ENCODE data around the gene CCDC172.

The CCDC172 gene

DNA sequence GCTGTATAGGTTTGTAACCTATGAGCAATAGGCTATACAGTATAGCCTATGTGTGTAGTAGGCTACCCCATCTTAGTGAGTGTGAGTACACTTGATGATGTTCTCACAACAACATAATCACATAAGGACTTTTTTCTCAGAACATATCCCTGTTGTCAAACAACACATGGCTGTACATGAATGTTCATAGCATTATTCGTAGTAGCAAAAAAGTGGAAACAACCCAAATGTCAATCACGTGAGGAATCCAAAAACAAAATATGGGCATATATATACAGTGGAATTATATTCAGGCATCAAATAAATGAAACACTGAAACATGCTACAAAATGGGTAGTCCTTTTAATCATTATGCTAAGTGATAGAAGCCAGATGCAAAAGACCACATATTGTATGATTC, 31.1 kb downstream of the CCDC172 start:
- Histone ChIP-seq H3K9me3 (ENCODE audit: insufficient read depth, low read length) (no peaks in the 10 kb centered on the region), H3K27ac (ENCODE audit: low read depth, low read length) (no peak overlapping the region), H3K9ac (ENCODE audit: low read length) (no peak overlapping the region), H3F3A (ENCODE audit: insufficient read depth) (no peaks in the 10 kb centered on the region), H3K4me3 (ENCODE audit: insufficient read depth, low read length, poor library complexity, severe bottlenecking) (no peak overlapping the region), H3K9me2 (replicated peaks; ENCODE audit: insufficient read depth, low read length) (no peaks in the 10 kb centered on the region), H3K4me2 (ENCODE audit: low read depth, low read length, poor library complexity, severe bottlenecking) (no peak overlapping the region), H3K36me3 (ENCODE audit: low read length) (no peaks in the 10 kb centered on the region), H3K79me2 (ENCODE audit: insufficient read depth, low read length) (no peaks in the 10 kb centered on the region), H4K20me1 (ENCODE audit: low read depth, low read length) (no peaks in the 10 kb centered on the region), H3K27me3 (ENCODE audit: low read length) (no peaks in the 10 kb centered on the region), H2AFZ (ENCODE audit: low read depth, low read length, severe bottlenecking) (no peak overlapping the region)
- TF ChIP-seq CTCF (IDR thresholded peaks at IDR 0.05; ENCODE audit: insufficient read depth, low read length, poor library complexity, severe bottlenecking) (no peak), EZH2phosphoT487 (conservative IDR thresholded peaks at IDR 0.05; ENCODE audit: low read length) (no peak)

- Histone ChIP-seq H3K9me2 (replicated peaks; ENCODE audit: insufficient read depth, low read length) (no peaks in the 10 kb centered on the region), H4K20me1 (ENCODE audit: low read depth, low read length) (no peaks in the 10 kb centered on the region), H3K27me3 (ENCODE audit: low read length) (no peaks in the 10 kb centered on the region), H3K9me3 (ENCODE audit: insufficient read depth, low read length) (no peaks in the 10 kb centered on the region), H2AFZ (ENCODE audit: low read depth, low read length, severe bottlenecking) (no peak overlapping the region), H3K9ac (ENCODE audit: low read length) (no peak overlapping the region), H3F3A (ENCODE audit: insufficient read depth) (no peaks in the 10 kb centered on the region), H3K4me3 (ENCODE audit: insufficient read depth, low read length, poor library complexity, severe bottlenecking) (no peak overlapping the region), H3K36me3 (ENCODE audit: low read length) (no peaks in the 10 kb centered on the region), H3K27ac (ENCODE audit: low read depth, low read length) (no peak overlapping the region), H3K79me2 (ENCODE audit: insufficient read depth, low read length) (no peaks in the 10 kb centered on the region), H3K4me2 (ENCODE audit: low read depth, low read length, poor library complexity, severe bottlenecking) (no peak overlapping the region)
- TF ChIP-seq EZH2phosphoT487 (conservative IDR thresholded peaks at IDR 0.05; ENCODE audit: low read length) (no peak), CTCF (IDR thresholded peaks at IDR 0.05; ENCODE audit: insufficient read depth, low read length, poor library complexity, severe bottlenecking) (no peak)
These were observed 32.6 kb downstream of the CCDC172 start for GRCh38 chr10:116356833-116357232.

DNA sequence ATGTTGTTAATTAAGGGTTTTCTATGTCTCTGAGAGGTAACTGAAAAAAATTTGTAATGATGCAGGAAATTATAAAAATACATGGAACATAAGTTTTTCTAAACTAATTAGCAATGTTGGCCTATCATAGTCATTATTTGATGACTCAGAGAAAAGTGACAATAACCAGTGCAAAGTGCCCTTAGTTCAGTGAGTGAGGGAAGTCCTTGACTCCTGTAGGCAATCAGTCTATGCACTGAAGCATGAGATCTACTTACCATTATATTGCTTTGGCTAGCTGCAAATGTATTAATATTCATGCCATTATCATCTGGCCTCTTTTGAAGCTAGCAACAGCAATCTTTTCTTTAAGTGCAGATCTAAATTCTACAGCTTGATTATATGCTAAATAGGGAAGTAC, 40.6 kb downstream of the CCDC172 start:
- no peak overlapping the region for H3K4me2 ChIP-seq (ENCODE audit: low read depth, low read length, poor library complexity, severe bottlenecking)
- no peaks in the 10 kb centered on the region for H3F3A ChIP-seq (ENCODE audit: insufficient read depth)
- no peak overlapping the region for H3K27ac ChIP-seq (ENCODE audit: low read depth, low read length)
- H2AFZ ChIP-seq (ENCODE audit: low read depth, low read length, severe bottlenecking) = no peak overlapping the region
- H3K36me3 ChIP-seq (ENCODE audit: low read length) = no peaks in the 10 kb centered on the region
- TF ChIP-seq CTCF (IDR thresholded peaks at IDR 0.05; ENCODE audit: insufficient read depth, low read length, poor library complexity, severe bottlenecking) = no peak
- TF ChIP-seq EZH2phosphoT487 (conservative IDR thresholded peaks at IDR 0.05; ENCODE audit: low read length) = no peak
- no peak overlapping the region for H3K4me3 ChIP-seq (ENCODE audit: insufficient read depth, low read length, poor library complexity, severe bottlenecking)
- H4K20me1 ChIP-seq (ENCODE audit: low read depth, low read length) = no peaks in the 10 kb centered on the region
- no peaks in the 10 kb centered on the region for H3K9me2 ChIP-seq (replicated peaks; ENCODE audit: insufficient read depth, low read length)
- no peaks in the 10 kb centered on the region for H3K79me2 ChIP-seq (ENCODE audit: insufficient read depth, low read length)
- no peaks in the 10 kb centered on the region for H3K27me3 ChIP-seq (ENCODE audit: low read length)
- no peaks in the 10 kb centered on the region for H3K9me3 ChIP-seq (ENCODE audit: insufficient read depth, low read length)
- H3K9ac ChIP-seq (ENCODE audit: low read length) = no peak overlapping the region

DNA sequence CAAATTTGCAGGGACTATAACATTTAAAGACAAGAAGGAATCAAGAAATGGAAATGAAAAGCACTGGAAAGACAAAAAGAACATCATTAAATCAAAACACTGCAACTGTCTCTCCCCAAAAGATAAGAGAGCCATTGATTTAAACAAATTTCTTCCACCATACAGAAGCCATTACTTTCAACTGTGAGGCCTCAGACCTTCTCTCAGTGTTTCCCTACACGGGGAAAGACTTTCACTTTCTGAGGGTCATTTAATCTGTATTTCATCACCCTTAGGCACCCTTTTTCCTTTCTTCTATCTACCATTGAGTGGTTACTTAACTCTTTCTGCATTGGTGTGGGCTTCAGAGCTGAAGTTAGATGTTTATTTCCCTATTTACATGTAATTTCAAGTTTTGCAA, 47.5 kb downstream of the CCDC172 start:
- Histone ChIP-seq H3K27ac (ENCODE audit: low read depth, low read length) (no peak overlapping the region), H3K9me3 (ENCODE audit: insufficient read depth, low read length) (no peaks in the 10 kb centered on the region), H3K4me2 (ENCODE audit: low read depth, low read length, poor library complexity, severe bottlenecking) (no peak overlapping the region), H3K9ac (ENCODE audit: low read length) (no peak overlapping the region), H3F3A (ENCODE audit: insufficient read depth) (no peaks in the 10 kb centered on the region), H3K79me2 (ENCODE audit: insufficient read depth, low read length) (no peaks in the 10 kb centered on the region), H3K27me3 (ENCODE audit: low read length) (no peaks in the 10 kb centered on the region), H2AFZ (ENCODE audit: low read depth, low read length, severe bottlenecking) (no peak overlapping the region), H3K4me3 (ENCODE audit: insufficient read depth, low read length, poor library complexity, severe bottlenecking) (no peak overlapping the region), H4K20me1 (ENCODE audit: low read depth, low read length) (no peaks in the 10 kb centered on the region), H3K36me3 (ENCODE audit: low read length) (no peaks in the 10 kb centered on the region), H3K9me2 (replicated peaks; ENCODE audit: insufficient read depth, low read length) (no peaks in the 10 kb centered on the region)
- TF ChIP-seq CTCF (IDR thresholded peaks at IDR 0.05; ENCODE audit: insufficient read depth, low read length, poor library complexity, severe bottlenecking) (no peak), EZH2phosphoT487 (conservative IDR thresholded peaks at IDR 0.05; ENCODE audit: low read length) (no peak)

Measured in SU-DHL-6 (cell line).